HG03097 (cell line): ENCODE measurements around the gene PFN1.
"Not testable (repeated sequence)": the region's sequence is repeated elsewhere in the genome, so short reads cannot be mapped to it uniquely, and the experiment has no call there.

ENCODE experiments used
- ATAC-seq: cut with Tn5 transposase; IDR thresholded peaks from one replicate; pipeline ENCODE4 v1.9.1; 2021; ENCODE audit not compliant: unreplicated experiment, low FRiP score

The PFN1 gene

DNA sequence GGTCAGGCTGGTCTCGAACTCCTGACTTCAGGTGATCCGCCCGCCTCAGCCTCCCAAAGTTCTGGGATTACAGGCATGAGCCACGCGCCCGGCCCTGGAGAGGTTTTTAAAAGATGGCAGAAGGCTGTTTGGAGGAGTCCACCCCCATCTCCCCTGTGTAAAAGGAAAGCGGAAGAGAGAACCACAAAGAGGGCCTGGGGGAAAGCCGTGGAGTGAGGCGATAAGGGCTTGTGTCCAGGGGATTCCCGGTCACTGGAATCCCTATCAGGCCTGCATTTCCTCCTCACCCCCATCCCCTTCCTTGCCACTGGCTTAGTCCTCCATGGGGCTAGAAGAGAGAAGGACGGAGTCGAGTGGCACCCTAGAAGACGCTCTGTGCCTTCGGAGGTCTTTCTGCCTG lies 16.4 kb downstream of the PFN1 start, which contains the start of gene GP1BA:
Gene GP1BA (plus strand): TSS at position 315 of the 400 bp plus-strand sequence. CDS start 328 bp downstream, outside the sequence.
- no peak for ATAC-seq

- no peak for ATAC-seq
Measured at GRCh38 chr17:4928881-4929280, 19.4 kb downstream of the PFN1 start.

GRCh38 chr17:4926577-4927335 lies 21.6 kb downstream of the PFN1 start:
- not testable (repeated sequence) for ATAC-seq

DNA sequence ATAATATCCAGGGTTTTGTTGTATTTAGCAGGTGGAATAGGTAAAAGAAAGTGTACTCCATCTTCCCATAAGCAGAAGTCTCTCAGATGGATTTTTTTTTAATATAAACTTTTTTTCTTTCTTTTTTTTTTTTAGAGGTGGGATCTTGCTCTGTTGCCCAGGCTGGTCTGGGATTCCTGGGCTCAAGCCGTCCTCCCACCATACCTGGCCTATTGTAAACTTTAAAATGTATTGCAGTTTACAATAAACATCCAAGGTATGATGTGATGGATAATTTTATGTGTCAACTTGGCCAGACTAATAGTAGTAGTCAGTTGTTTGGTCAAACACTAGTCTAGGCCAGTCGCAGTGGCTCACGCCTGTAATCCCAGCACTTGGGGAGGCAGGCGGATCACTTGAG lies 27.0 kb downstream of the PFN1 start:
- no peak for ATAC-seq

DNA sequence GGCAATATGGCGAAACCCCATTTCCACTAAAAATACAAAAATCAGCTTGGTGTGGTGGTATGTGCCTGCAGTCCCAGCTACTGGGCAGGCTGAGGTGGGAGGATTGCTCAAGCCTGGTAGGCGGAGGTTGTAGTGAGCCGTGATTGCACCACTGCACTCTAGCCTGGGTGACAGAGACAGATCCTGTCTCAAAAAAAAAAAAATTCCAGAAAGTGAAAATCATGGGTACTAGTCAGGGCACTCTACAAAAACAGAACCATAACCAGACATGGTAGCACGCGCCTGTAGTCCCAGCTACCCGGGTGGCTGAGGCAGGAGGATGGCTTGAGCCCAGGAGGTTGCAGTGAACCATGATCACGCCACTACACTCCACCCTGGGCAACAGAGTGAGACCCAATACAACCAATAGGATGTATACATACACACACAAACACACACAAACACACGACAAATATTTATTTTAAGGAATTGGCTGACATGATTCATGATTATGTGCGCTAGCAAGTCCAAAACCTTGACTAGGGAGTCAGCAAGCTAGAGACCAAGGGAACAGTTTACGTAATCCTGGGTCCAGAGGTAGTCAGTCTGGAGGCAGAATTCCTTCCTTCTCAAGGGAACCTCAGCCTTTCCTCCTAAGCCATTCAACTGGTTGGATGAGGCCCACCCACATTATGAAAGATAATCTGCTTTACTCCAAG lies 27.8 kb downstream of the PFN1 start:
- no peak for ATAC-seq

GRCh38 chr17:4919511-4920047 lies 28.8 kb downstream of the PFN1 start:
- ATAC-seq: no peak

DNA sequence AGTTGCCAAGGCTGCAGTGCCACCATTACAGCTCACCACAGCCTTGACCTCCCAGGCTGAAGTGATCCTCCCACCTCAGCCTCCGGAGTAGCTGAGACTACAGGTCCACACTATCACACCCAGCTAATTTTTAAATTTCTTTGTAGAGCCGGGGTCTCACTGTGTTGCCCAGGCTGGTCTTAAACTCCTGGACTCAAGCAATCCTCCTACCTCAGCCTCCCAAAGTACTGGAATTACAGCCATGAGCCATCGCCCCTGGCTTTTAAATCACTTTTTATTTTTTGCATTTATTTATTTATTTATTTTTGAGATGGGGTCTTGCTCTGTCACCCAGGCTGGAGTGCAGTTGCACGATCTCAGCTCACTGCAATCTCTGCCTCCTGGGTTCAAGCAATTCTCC lies 33.8 kb downstream of the PFN1 start:
- not testable (repeated sequence) for ATAC-seq

GRCh38 chr17:4913994-4914393 lies 34.3 kb downstream of the PFN1 start:
- ATAC-seq: no peak

DNA sequence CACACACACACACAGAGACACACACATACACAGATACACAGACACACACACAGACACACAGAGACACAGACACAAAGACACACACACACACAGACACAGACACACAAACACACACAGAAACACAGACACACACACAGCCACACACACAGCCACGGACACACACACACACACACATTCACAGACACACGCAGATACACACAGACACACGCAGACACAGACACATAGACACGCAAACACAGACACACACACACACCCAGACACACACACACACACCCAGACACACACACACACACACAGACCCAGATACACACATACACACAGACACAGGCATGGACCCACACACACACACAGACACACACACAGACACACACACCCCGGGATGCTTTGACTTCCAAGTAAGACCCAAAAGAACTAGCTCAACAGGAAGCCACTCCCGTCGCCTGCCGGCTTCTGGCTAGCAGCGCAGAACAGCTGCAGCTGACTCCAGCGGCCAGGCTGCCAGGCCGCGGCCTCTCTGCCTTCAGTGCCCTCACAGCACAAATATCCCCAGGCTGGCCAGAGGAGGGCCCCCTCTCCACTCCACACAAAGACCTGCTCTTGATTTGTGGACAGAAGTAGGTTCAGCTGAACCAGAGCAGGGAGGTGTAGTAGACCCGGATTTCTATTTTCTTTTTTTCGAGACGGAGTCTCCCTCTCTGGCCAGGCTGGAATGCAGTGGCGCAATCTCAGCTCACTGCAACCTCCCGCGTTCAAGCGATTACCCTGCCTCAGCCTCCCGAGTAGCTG lies 39.4 kb downstream of the PFN1 start:
- ATAC-seq: no peak

DNA sequence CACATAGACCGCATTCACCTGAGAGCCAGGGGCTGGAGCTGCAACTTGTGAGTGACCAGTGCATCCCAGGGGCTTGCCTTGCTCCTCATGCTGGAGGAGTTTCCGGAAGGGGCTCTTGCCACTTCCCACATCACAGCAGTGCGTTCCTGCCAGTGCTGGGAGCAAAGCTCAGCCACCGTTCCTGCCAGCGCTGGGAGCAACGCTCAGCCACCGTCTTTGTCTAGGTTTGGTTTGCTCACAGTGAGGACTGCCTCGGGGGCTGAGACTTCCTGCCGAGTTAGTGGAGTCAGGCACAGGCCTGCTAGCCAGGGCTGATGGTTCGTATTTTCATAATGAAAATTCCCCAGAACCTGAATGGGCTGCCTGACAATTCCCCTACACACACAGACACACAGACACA lies 40.0 kb downstream of the PFN1 start:
- ATAC-seq: no peak

DNA sequence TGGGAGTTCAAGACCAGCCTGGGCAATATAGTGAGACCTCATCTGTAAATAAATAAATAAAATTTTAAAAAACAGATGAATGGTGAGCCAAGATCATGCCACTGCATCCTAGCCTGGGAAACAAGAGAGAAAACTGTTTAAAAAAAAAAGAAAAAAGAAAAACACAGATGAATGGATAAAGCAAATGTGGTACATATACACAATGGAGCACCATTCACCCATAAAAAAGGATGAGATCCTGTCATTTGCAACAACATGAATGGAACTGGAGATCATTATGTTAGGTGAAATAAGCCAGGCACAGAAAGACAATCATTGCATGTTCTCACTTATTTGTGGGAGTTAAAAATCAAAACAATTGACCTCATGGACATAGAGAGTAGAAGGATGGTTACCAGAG lies 41.7 kb downstream of the PFN1 start:
- ATAC-seq: not testable (repeated sequence)

- ATAC-seq: no peak
Measured at GRCh38 chr17:4903051-4903818, 45.1 kb downstream of the PFN1 start, which contains the start of gene CHRNE. Gene CHRNE, minus strand, starts transcription at chr17:4903098. Its CDS starts 35 bp downstream, at chr17:4903063.

GRCh38 chr17:4902540-4902939 lies 45.8 kb downstream of the PFN1 start:
- ATAC-seq: no peak

GRCh38 chr17:4901648-4902344 lies 46.5 kb downstream of the PFN1 start:
- no peak for ATAC-seq

GRCh38 chr17:4901108-4901647 lies 47.2 kb downstream of the PFN1 start:
- no peak for ATAC-seq

GRCh38 chr17:4900231-4901107 lies 47.9 kb downstream of the PFN1 start:
- ATAC-seq: no peak

GRCh38 chr17:4899341-4900230 lies 48.7 kb downstream of the PFN1 start, which contains the start of gene C17orf107:
Gene C17orf107, plus strand, starts transcription at chr17:4899536. Its CDS starts 227 bp downstream, at chr17:4899763.
- no peak for ATAC-seq
